Measurements from ENCODE around the gene HS3ST2. TPM values are rescaled to one million over a fixed set of nuclear protein-coding genes. Genes with fewer than 3 reads are reported as not detected.

Gene HS3ST2
- total and polyA plus RNA-seq, 2 donors (not counting 3 experiments of a cell fraction or from before 2014, with no cell fraction given), result not detected

GRCh38 chr16:22855231-22855630 lies 41.3 kb downstream of the HS3ST2 start:
- Histone ChIP-seq H3K79me2 (ENCODE audit: control insufficient read depth, insufficient read depth, low read length) (no peaks in the 10 kb centered on the region), H3K9me3 (replicated peaks; ENCODE audit: control insufficient read depth, insufficient read depth, low read length) (no peaks in the 10 kb centered on the region)

More at GRCh38 chr16:22855231-22855630, 41.3 kb downstream of the HS3ST2 start:
- dilution Hi-C loops (cut with MboI; ENCODE audit: extremely low pct_ligation_motif_present, low sequenced_read_pairs), result no loop called here
- TF ChIP-seq JUN (IDR thresholded peaks at IDR 0.05; ENCODE audit: borderline replicate concordance, insufficient read depth, insufficient read length, low read depth) (no peak), POLR2AphosphoS5 (IDR thresholded peaks at IDR 0.05; ENCODE audit: insufficient read depth, low read depth, low read length) (no peak), MYC (IDR thresholded peaks at IDR 0.05; ENCODE audit: low read depth, low read length) (no peak), CTCF (IDR thresholded peaks at IDR 0.05; ENCODE audit: extremely low read depth in 1 of 2, insufficient read depth in 1 of 2, low read depth in 1 of 2, low read length in 2 of 2) (no peak), POLR2A (IDR thresholded peaks at IDR 0.05; ENCODE audit: low read depth, low read length) (no peak), EZH2 (IDR thresholded peaks at IDR 0.05; ENCODE audit: borderline replicate concordance, low read depth, low read length, severe bottlenecking) (no peak), FOS (IDR thresholded peaks at IDR 0.05; ENCODE audit: borderline replicate concordance, insufficient read depth, low read length) (no peak), GATA2 (IDR thresholded peaks at IDR 0.05; ENCODE audit: insufficient read depth, insufficient read length, low read depth, low read length) (no peak)
- TF ChIP-seq, protein P1, sequence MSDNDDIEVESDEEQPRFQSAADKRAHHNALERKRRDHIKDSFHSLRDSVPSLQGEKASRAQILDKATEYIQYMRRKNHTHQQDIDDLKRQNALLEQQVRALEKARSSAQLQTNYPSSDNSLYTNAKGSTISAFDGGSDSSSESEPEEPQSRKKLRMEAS (IDR thresholded peaks at IDR 0.05; ENCODE audit: insufficient read depth, insufficient read length), result no peak
- Histone ChIP-seq H3K4me3 (replicated peaks in 1 of 3; ENCODE audit: insufficient read depth in 1 of 3, low read depth in 1 of 3, low read length in 3 of 3) (no peak overlapping the region), H3K27ac (ENCODE audit: insufficient read depth, low read depth, low read length) (no peak overlapping the region), H3K9me1 (replicated peaks; ENCODE audit: control insufficient read depth, extremely low read depth, insufficient read depth, low read length) (no peaks in the 10 kb centered on the region), H3K36me3 (ENCODE audit: control insufficient read depth in 2 of 2, extremely low read depth in 1 of 2, insufficient read depth in 2 of 2, low read length in 2 of 2) (no peaks in the 10 kb centered on the region), H3K9ac (replicated peaks; ENCODE audit: extremely low read depth, insufficient read depth, low read length) (no peak overlapping the region), H2AFZ (ENCODE audit: low read depth, low read length) (no peak overlapping the region), H3K4me2 (ENCODE audit: insufficient read depth, low read length) (no peak overlapping the region), H3K27me3 (ENCODE audit: control insufficient read depth in 2 of 2, insufficient read depth in 2 of 2, low read length in 2 of 2) (no peaks in the 10 kb centered on the region), H4K20me1 (replicated peaks; ENCODE audit: control insufficient read depth, extremely low read depth, insufficient read depth, low read length) (no peaks in the 10 kb centered on the region), H3K4me1 (ENCODE audit: control insufficient read depth, extremely low read depth, insufficient read depth, low read length) (no peaks in the 10 kb centered on the region)
- DNase-seq (ENCODE audit: low read depth, low spot score) (no peak), FAIRE-seq (no peak)
- ChIA-PET CTCF (no interaction called here), POLR2A (no interaction called here)
- BruUV-seq (replicated peaks), result no TSS peak
- intact Hi-C loops (cut with micrococcal nuclease), result no loop called here

Measured in endothelial cell of umbilical vein (primary cell).